Pancreas (tissue), 10 donors: ENCODE measurements around the gene MAP3K3. TPM values are rescaled to one million over a fixed set of nuclear protein-coding genes. Genes with fewer than 3 reads are reported as not detected.

Experiments used
- ATAC-seq, 4 donors: fragments of 200-7000 bp; cut with Tn5 transposase; one replicate each; pipeline versions ENCODE4 v1.8.0 to v1.9.1; 2020; ENCODE audit warnings: mild to moderate bottlenecking in 4 of 4, moderate library complexity in 4 of 4
- DNase-seq, 6 donors: peaks; one replicate each; pipeline ENCODE4 v3.0.0-alpha.2; 2020
- FAIRE-seq: peaks from 2 replicates; lab custom pipeline; 2012; peaks lifted over from hg19 to GRCh38; lab: Jason Lieb, UNC
- H3K27ac ChIP-seq, 4 donors: fragments of 200-600 bp; sonication (generic); 1 replicate in 3 of 4; 2 replicates in 1 of 4; pipeline versions ENCODE4 v1.5.0 to v1.8.0; 2020
- H3K27me3 ChIP-seq, 4 donors: fragments of 200-600 bp; one replicate each; pipeline ENCODE4 v1.8.0; 2021
- H3K36me3 ChIP-seq, 3 donors: fragments of 200-600 bp; sonication (generic) in 1 of 3; one replicate each; pipeline versions ENCODE4 v1.5.0 to v1.8.0; 2020 to 2021
- H3K4me1 ChIP-seq, 3 donors: fragments of 200-600 bp; one replicate each; pipeline ENCODE4 v1.8.0; 2021
- H3K4me3 ChIP-seq, 4 donors: fragments of 200-600 bp; sonication (generic) in 2 of 4; one replicate each; pipeline versions ENCODE4 v1.5.0 to v1.8.0; 2020 to 2021
- H3K9me3 ChIP-seq, 4 donors: fragments of 200-600 bp; one replicate each; pipeline ENCODE4 v1.8.0; 2021
- CTCF ChIP-seq, 4 donors: fragments of 200-600 bp; sonication (generic) in 3 of 4; IDR thresholded peaks; one replicate each; pipeline versions ENCODE4 v1.5.0 to v1.8.0; 2021; ENCODE audit warnings: antibody characterized with exemption in 4 of 4
- WGBS, 2 donors: extraction: QIAGEN DNeasy Blood & Tissue Kit; methylation state at CpG; one replicate each; pipeline ENCODE4 v1.1.7; 2013; 5-methylcytosine and 5-hydroxymethylcytosine counted together
- intact Hi-C, 3 donors: fragments of 100-400 bp; cut with DNase I; formaldehyde crosslinking; loops; one replicate each; pipeline versions ENCODE4 v1.11.1 to v1.14.2; 2022
- polyA plus RNA-seq, 2 donors: library from polyadenylated mRNA; stranded (reverse); fragments of 200-250 nt; gene quantifications; one replicate each; pipeline ENCODE4 v1.2.3, GENCODE V29; 2013
- total RNA-seq, 6 donors: library from RNA; stranded (reverse); fragmentation: NEBNext Ultra II Directional in 4 of 6; extraction: Animal tissue kit (Norgen Biotek cat#: 25700) in 4 of 6; gene quantifications; one replicate each; pipeline versions ENCODE4 v1.2.1 to v1.2.4, GENCODE V29; 2021 to 2023
- donor health status: healthy with polysubstance abuse.
- donor health status: DM: no; HTN: no; CAD: no; lungs with moderate emphysema.
- donor health status: DM: no; HTN: no; CAD: no.
- donor health status: control.
- donor health status: control.
- donor health status: Bipolar disorder and iron deficiency.
- donor health status: DM: yes; HTN: yes; CAD: no.
- donor health status: DM: no; HTN: no; CAD: no.
- donor health status: DM: no; HTN: no; CAD: no.
- donor health status: DM: yes; HTN: yes; CAD: no.

The MAP3K3 gene
- total and polyA plus RNA-seq, 8 donors = 8.4 to 21.9 (median 11.4) TPM

GRCh38 chr17:63595132-63595531, 27.1 kb upstream of the MAP3K3 start:
- H3K36me3 ChIP-seq = peaks cover 4 to 16% (median 8%) of the 10 kb centered on the region in 3 donors
- H3K27me3 ChIP-seq = no peaks in the 10 kb centered on the region
- FAIRE-seq = no peak
- H3K9me3 ChIP-seq = no peaks in the 10 kb centered on the region
- 97 to 99% methylated on average over 3 of the region's 3 CpGs for WGBS, 2 donors
- TF ChIP-seq CTCF (IDR thresholded peaks at IDR 0.05) = no peak
- no peak for DNase-seq
- ATAC-seq = no peak
- H3K4me3 ChIP-seq = no peak overlapping the region
- no peak overlapping the region for H3K27ac ChIP-seq
- H3K4me1 ChIP-seq = peaks cover 0 to 2% (median 2%) of the 10 kb centered on the region in 3 donors
- intact Hi-C loops = no loop called here

GRCh38 chr17:63596856-63597586, 25.2 kb upstream of the MAP3K3 start:
- intact Hi-C loops = no loop called here
- no peak for ATAC-seq
- no peak for TF ChIP-seq CTCF (IDR thresholded peaks at IDR 0.05)
- H3K27ac ChIP-seq = no peak overlapping the region
- WGBS, 2 donors = 54 to 61% methylated on average over 6 of the region's 6 CpGs
- DNase-seq = no peak
- no peaks in the 10 kb centered on the region for H3K27me3 ChIP-seq
- FAIRE-seq = no peak
- peaks cover 0 to 12% (median 11%) of the 10 kb centered on the region in 3 donors for H3K4me1 ChIP-seq
- H3K9me3 ChIP-seq = no peaks in the 10 kb centered on the region
- H3K36me3 ChIP-seq = no peaks in the 10 kb centered on the region
- H3K4me3 ChIP-seq = no peak overlapping the region

DNA sequence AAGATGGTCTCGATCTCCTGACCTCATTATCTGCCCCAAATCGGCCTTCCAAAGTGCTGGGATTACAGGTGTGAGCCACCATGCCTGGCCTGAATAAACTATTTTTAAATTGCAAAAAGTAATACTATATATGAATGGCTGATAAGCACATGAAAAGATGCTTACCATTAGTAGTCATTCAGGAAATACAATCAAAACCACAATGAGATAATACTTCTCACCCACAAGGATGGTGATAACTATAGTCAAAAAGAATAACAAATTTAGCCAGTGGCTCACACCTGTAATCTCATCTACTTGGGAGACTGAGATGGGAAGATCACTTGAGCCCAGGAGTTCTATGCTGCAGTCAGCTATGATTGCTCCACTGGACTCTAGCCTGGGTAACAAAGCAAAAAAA, 23.9 kb upstream of the MAP3K3 start:
- intact Hi-C loops = no loop called here
- H3K9me3 ChIP-seq = no peaks in the 10 kb centered on the region
- H3K27me3 ChIP-seq = no peaks in the 10 kb centered on the region
- no peak overlapping the region for H3K4me3 ChIP-seq
- FAIRE-seq (no peak), ATAC-seq (no peak), DNase-seq (no peak)
- no peaks in the 10 kb centered on the region for H3K36me3 ChIP-seq
- no peak for TF ChIP-seq CTCF (IDR thresholded peaks at IDR 0.05)
- 72 to 76% methylated on average over 2 of the region's 2 CpGs for WGBS, 2 donors
- H3K4me1 ChIP-seq = peaks cover 0 to 14% (median 13%) of the 10 kb centered on the region in 3 donors
- no peak overlapping the region for H3K27ac ChIP-seq

DNA sequence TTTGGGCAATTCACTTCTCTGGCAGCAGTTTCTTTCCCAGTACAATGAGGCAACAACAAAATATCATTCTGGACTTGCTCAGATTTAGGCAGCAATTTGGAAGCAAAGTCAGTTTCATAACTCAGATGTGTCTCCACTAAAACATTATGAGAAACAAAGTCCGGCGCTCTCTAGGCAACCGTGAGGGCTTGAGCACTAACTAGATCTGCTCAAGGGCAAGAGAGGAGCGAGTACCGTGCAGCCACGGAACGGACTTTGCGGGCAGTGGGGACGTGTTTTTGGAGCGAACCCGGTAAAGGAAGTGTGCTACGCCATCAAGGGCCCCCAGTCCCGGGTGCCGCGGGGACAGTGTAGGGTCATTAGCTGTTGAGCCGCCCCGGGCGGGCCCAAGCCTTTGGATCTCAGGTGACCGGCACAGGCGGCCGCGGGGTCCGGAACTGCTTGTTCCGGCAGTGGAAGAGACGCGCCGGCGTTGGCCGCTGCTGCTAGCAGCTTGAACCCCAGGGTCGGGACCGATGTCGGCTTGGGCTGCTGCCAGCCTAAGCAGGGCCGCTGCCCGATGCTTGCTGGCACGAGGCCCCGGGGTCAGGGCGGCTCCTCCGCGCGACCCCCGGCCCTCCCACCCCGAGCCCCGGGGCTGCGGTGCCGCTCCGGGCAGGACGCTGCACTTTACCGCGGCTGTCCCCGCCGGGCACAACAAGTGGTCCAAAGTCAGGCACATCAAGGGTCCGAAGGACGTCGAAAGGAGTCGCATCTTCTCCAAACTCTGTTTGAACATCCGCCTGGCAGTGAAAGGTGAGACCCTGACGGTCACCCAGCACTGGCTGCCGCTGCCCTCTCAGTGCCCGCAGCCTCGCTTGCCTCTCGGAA, 21.4 kb upstream of the MAP3K3 start, which contains the start of gene TACO1:
Gene TACO1 (plus strand): TSS at position 327 of the 870 bp plus-strand sequence. CDS start 189 bp downstream, at position 516.
- intact Hi-C loops = no loop called here
- Histone ChIP-seq H3K9me3 (no peaks in the 10 kb centered on the region), H3K36me3 (peaks cover 0 to 15% (median 10%) of the 10 kb centered on the region in 3 donors), H3K27me3 (no peaks in the 10 kb centered on the region), H3K4me1 (peaks cover 0 to 14% (median 13%) of the 10 kb centered on the region in 3 donors), H3K27ac (peak within 1 kb of the TSS; percentile 61 to 74 (median 68)), H3K4me3 (peak within 1 kb of the TSS; percentile 96 to 100 (median 99))
- no peak for TF ChIP-seq CTCF (IDR thresholded peaks at IDR 0.05)
- 1% methylated on average over 55 to 61 of the region's 61 CpGs for WGBS, 2 donors
- ATAC-seq = peak; percentile 98 to 99 (median 99)
- peak; percentile 76 to 94 (median 83) for DNase-seq
- no peak for FAIRE-seq
